Measurements from ENCODE around the gene PPT2. TPM values are rescaled to one million over a fixed set of nuclear protein-coding genes. Genes with fewer than 3 reads are reported as not detected.

Gene PPT2
- polyA plus RNA-seq, 1 donor from 2014 or later, result 330 TPM

GRCh38 chr6:32167154-32167760 lies 13.3 kb downstream of the PPT2 start:
- Histone ChIP-seq H3F3A (ENCODE audit: insufficient read depth, low read length, poor library complexity, severe bottlenecking) (no peaks in the 10 kb centered on the region), H3K27me3 (ENCODE audit: insufficient read depth, low read depth, low read length) (no peaks in the 10 kb centered on the region), H3K27ac (ENCODE audit: low read length) (no peak overlapping the region), H3K9ac (ENCODE audit: low read length) (no peak overlapping the region), H3K36me3 (ENCODE audit: insufficient read depth, low read length) (no peaks in the 10 kb centered on the region), H3K79me2 (replicated peaks; ENCODE audit: insufficient read depth, low read length) (peaks cover under 1% of the 10 kb centered on the region), H3K4me2 (ENCODE audit: low read length) (no peak overlapping the region), H3K9me2 (ENCODE audit: insufficient read depth, low read length) (no peaks in the 10 kb centered on the region), H4K20me1 (ENCODE audit: insufficient read depth) (no peaks in the 10 kb centered on the region), H3K4me3 (ENCODE audit: low read length) (no peak overlapping the region), H2AFZ (ENCODE audit: low read depth, low read length) (no peak overlapping the region), H3K9me3 (ENCODE audit: low read length) (no peaks in the 10 kb centered on the region)
- TF ChIP-seq REST (IDR thresholded peaks at IDR 0.05; ENCODE audit: borderline replicate concordance), result no peak
- TF ChIP-seq SMC3 (conservative IDR thresholded peaks at IDR 0.05; ENCODE audit: poor library complexity), result no peak
- TF ChIP-seq MXI1 (conservative IDR thresholded peaks at IDR 0.05; ENCODE audit: poor library complexity, severe bottlenecking), result no peak
- TF ChIP-seq EZH2 (IDR thresholded peaks at IDR 0.05; ENCODE audit: borderline replicate concordance, insufficient read depth, low read length, poor library complexity, severe bottlenecking), result no peak
- TF ChIP-seq EP300 (conservative IDR thresholded peaks at IDR 0.05; ENCODE audit: poor library complexity, severe bottlenecking), result no peak
- TF ChIP-seq TAF1 (IDR thresholded peaks at IDR 0.05; ENCODE audit: low read depth), result no peak
- no peak for TF ChIP-seq POLR2AphosphoS5 (IDR thresholded peaks at IDR 0.05)
- no peak for TF ChIP-seq CTCF (IDR thresholded peaks at IDR 0.05; ENCODE audit: poor library complexity, severe bottlenecking)
- TF ChIP-seq RAD21 (conservative IDR thresholded peaks at IDR 0.05), result no peak

- no peak overlapping the region for H3K27ac ChIP-seq (ENCODE audit: low read length)
- no peak overlapping the region for H2AFZ ChIP-seq (ENCODE audit: low read depth, low read length)
- H4K20me1 ChIP-seq (ENCODE audit: insufficient read depth), result no peaks in the 10 kb centered on the region
- TF ChIP-seq POLR2AphosphoS5 (IDR thresholded peaks at IDR 0.05), result no peak
- no peak for TF ChIP-seq SMC3 (conservative IDR thresholded peaks at IDR 0.05; ENCODE audit: poor library complexity)
- TF ChIP-seq MXI1 (conservative IDR thresholded peaks at IDR 0.05; ENCODE audit: poor library complexity, severe bottlenecking), result no peak
- no peak for TF ChIP-seq EZH2 (IDR thresholded peaks at IDR 0.05; ENCODE audit: borderline replicate concordance, insufficient read depth, low read length, poor library complexity, severe bottlenecking)
- H3K36me3 ChIP-seq (ENCODE audit: insufficient read depth, low read length), result no peaks in the 10 kb centered on the region
- H3F3A ChIP-seq (ENCODE audit: insufficient read depth, low read length, poor library complexity, severe bottlenecking), result no peaks in the 10 kb centered on the region
- H3K9me3 ChIP-seq (ENCODE audit: low read length), result no peaks in the 10 kb centered on the region
- no peak overlapping the region for H3K9ac ChIP-seq (ENCODE audit: low read length)
- no peak overlapping the region for H3K4me3 ChIP-seq (ENCODE audit: low read length)
- no peaks in the 10 kb centered on the region for H3K27me3 ChIP-seq (ENCODE audit: insufficient read depth, low read depth, low read length)
- H3K9me2 ChIP-seq (ENCODE audit: insufficient read depth, low read length), result no peaks in the 10 kb centered on the region
- peaks cover 6% of the 10 kb centered on the region for H3K79me2 ChIP-seq (replicated peaks; ENCODE audit: insufficient read depth, low read length)
- no peak overlapping the region for H3K4me2 ChIP-seq (ENCODE audit: low read length)
Measured at GRCh38 chr6:32167761-32168262, 13.9 kb downstream of the PPT2 start.

Data from neural cell (in vitro differentiated cells).